ENCODE data around the gene LARP1B. TPM values are rescaled to one million over a fixed set of nuclear protein-coding genes. Genes with fewer than 3 reads are reported as not detected.
"Not testable (repeated sequence)": the region's sequence is repeated elsewhere in the genome, so short reads cannot be mapped to it uniquely, and the experiment has no call there.

LARP1B gene
- total RNA-seq, 1 donor from 2014 or later: 19.9 TPM

- TF ChIP-seq CTCF (IDR thresholded peaks at IDR 0.05; ENCODE audit: unreplicated experiment): no peak
- Mint-ChIP-seq H3K9me3 (peaks cover 17% of the 10 kb centered on the region), H3K27me3 (ENCODE audit: low read depth) (no peaks in the 10 kb centered on the region), H3K36me3 (peaks cover 38% of the 10 kb centered on the region), H3K4me3 (no peak overlapping the region), H3K4me1 (peaks cover 11% of the 10 kb centered on the region), H3K27ac (no peak overlapping the region)
- DNase-seq (ENCODE audit: low spot score in 2 of 2, unreplicated experiment in 2 of 2): no peak
Observed at GRCh38 chr4:128155874-128156456, 94.9 kb downstream of the LARP1B start.

GRCh38 chr4:128156472-128156871, 95.4 kb downstream of the LARP1B start:
- not testable (repeated sequence) for H3K27me3 Mint-ChIP-seq (ENCODE audit: low read depth); DNase-seq (ENCODE audit: low spot score in 2 of 2, unreplicated experiment in 2 of 2); H3K4me3 Mint-ChIP-seq; H3K27ac Mint-ChIP-seq
- peaks cover 17% of the 10 kb centered on the region for H3K9me3 Mint-ChIP-seq
- H3K4me1 Mint-ChIP-seq: peaks cover 11% of the 10 kb centered on the region
- peaks cover 34% of the 10 kb centered on the region for H3K36me3 Mint-ChIP-seq

- no peak for TF ChIP-seq CTCF (IDR thresholded peaks at IDR 0.05; ENCODE audit: unreplicated experiment)
- no peak overlapping the region for H3K4me3 Mint-ChIP-seq
- H3K27ac Mint-ChIP-seq: no peak overlapping the region
Observed at GRCh38 chr4:128158894-128159293, 97.8 kb downstream of the LARP1B start.

GRCh38 chr4:128159967-128160366, 98.9 kb downstream of the LARP1B start:
- Mint-ChIP-seq H3K27ac (no peak overlapping the region), H3K9me3 (peaks cover 17% of the 10 kb centered on the region), H3K27me3 (ENCODE audit: low read depth) (no peaks in the 10 kb centered on the region), H3K4me3 (no peak overlapping the region), H3K4me1 (no peaks in the 10 kb centered on the region), H3K36me3 (peaks cover 27% of the 10 kb centered on the region)
- TF ChIP-seq CTCF (IDR thresholded peaks at IDR 0.05; ENCODE audit: unreplicated experiment): no peak
- no peak for DNase-seq (ENCODE audit: low spot score in 2 of 2, unreplicated experiment in 2 of 2)

More at GRCh38 chr4:128158894-128159293, 97.8 kb downstream of the LARP1B start:
- H3K36me3 Mint-ChIP-seq: peaks cover 30% of the 10 kb centered on the region
- H3K4me1 Mint-ChIP-seq: peaks cover 5% of the 10 kb centered on the region
- no peaks in the 10 kb centered on the region for H3K27me3 Mint-ChIP-seq (ENCODE audit: low read depth)
- peaks cover 17% of the 10 kb centered on the region for H3K9me3 Mint-ChIP-seq
- no peak for DNase-seq (ENCODE audit: low spot score in 2 of 2, unreplicated experiment in 2 of 2)

GRCh38 chr4:128161138-128161537, 100.0 kb downstream of the LARP1B start:
- H3K36me3 Mint-ChIP-seq: peaks cover 17% of the 10 kb centered on the region
- no peak overlapping the region for H3K4me3 Mint-ChIP-seq
- no peak for DNase-seq (ENCODE audit: low spot score in 2 of 2, unreplicated experiment in 2 of 2)
- TF ChIP-seq CTCF (IDR thresholded peaks at IDR 0.05; ENCODE audit: unreplicated experiment): no peak
- no peaks in the 10 kb centered on the region for H3K4me1 Mint-ChIP-seq
- H3K27me3 Mint-ChIP-seq (ENCODE audit: low read depth): no peaks in the 10 kb centered on the region
- no peak overlapping the region for H3K27ac Mint-ChIP-seq
- peaks cover 15% of the 10 kb centered on the region for H3K9me3 Mint-ChIP-seq

- peaks cover 4% of the 10 kb centered on the region for H3K9me3 Mint-ChIP-seq
- TF ChIP-seq CTCF (IDR thresholded peaks at IDR 0.05; ENCODE audit: unreplicated experiment): no peak
- H3K27ac Mint-ChIP-seq: no peak overlapping the region
- no peak for DNase-seq (ENCODE audit: low spot score in 2 of 2, unreplicated experiment in 2 of 2)
- H3K27me3 Mint-ChIP-seq (ENCODE audit: low read depth): no peaks in the 10 kb centered on the region
- peaks cover 5% of the 10 kb centered on the region for H3K36me3 Mint-ChIP-seq
- H3K4me3 Mint-ChIP-seq: no peak overlapping the region
- no peaks in the 10 kb centered on the region for H3K4me1 Mint-ChIP-seq
Observed at GRCh38 chr4:128162434-128162833, 101.3 kb downstream of the LARP1B start.
